Mesendoderm (in vitro differentiated cells): ENCODE measurements around the gene KLF7.

Source experiments
- DNase-seq: peaks from one replicate; pipeline ENCODE4 v3.0.0; 2013
- H2AK5ac ChIP-seq: 2 replicates; pipeline ENCODE4 v1.6.1; 2013; ENCODE audit warnings: low read length, inconsistent platforms
- H2BK120ac ChIP-seq: 2 replicates; pipeline ENCODE4 v1.6.1; 2013; ENCODE audit warnings: low read depth, mild to moderate bottlenecking, low read length, moderate library complexity, mixed read lengths
- H2BK15ac ChIP-seq: replicated peaks from 2 replicates; pipeline ENCODE4 v1.6.1; 2013; ENCODE audit warnings: low read depth, mild to moderate bottlenecking, moderate library complexity
- H2BK5ac ChIP-seq: 2 replicates; pipeline ENCODE4 v1.6.1; 2013; ENCODE audit warnings: low read length, inconsistent platforms
- H3K18ac ChIP-seq: 2 replicates; pipeline ENCODE4 v1.6.1; 2013; ENCODE audit warnings: mild to moderate bottlenecking, low read length, mixed read lengths
- H3K23ac ChIP-seq: one replicate; pipeline ENCODE4 v1.6.1; 2013; ENCODE audit warnings: low read length
- H3K27ac ChIP-seq: 2 replicates; pipeline ENCODE4 v1.5.1; 2013; ENCODE audit warnings: low read depth, mild to moderate bottlenecking, inconsistent platforms, low read length, moderate library complexity
- H3K27me3 ChIP-seq: 2 replicates; pipeline ENCODE4 v1.6.1; 2013; ENCODE audit warnings: low read length, control low read depth, mild to moderate bottlenecking, inconsistent platforms; ENCODE audit not compliant: insufficient read depth, poor library complexity
- H3K36me3 ChIP-seq: 2 replicates; pipeline ENCODE4 v1.6.1; 2013; ENCODE audit warnings: low read length, inconsistent platforms; ENCODE audit not compliant: control insufficient read depth, insufficient read depth
- H3K4ac ChIP-seq: one replicate; pipeline ENCODE4 v1.6.1; 2013; ENCODE audit warnings: low read depth, mild to moderate bottlenecking, low read length, moderate library complexity
- H3K4me1 ChIP-seq: 2 replicates; pipeline ENCODE4 v1.6.1; 2013; ENCODE audit warnings: low read depth, low read length, inconsistent platforms; ENCODE audit not compliant: control insufficient read depth
- H3K4me2 ChIP-seq: 2 replicates; pipeline ENCODE4 v1.6.1; 2013; ENCODE audit warnings: low read length
- H3K4me3 ChIP-seq: 2 replicates; pipeline ENCODE4 v1.5.1; 2013; ENCODE audit warnings: mild to moderate bottlenecking, low read length
- H3K56ac ChIP-seq: one replicate; pipeline ENCODE4 v1.6.1; 2013; ENCODE audit warnings: low read length
- H3K79me1 ChIP-seq: 2 replicates; pipeline ENCODE4 v1.6.1; 2013; ENCODE audit warnings: low read length, inconsistent platforms
- H3K79me2 ChIP-seq: 2 replicates; pipeline ENCODE4 v1.6.1; 2013; ENCODE audit warnings: mild to moderate bottlenecking, low read length; ENCODE audit not compliant: control insufficient read depth, insufficient read depth
- H3K9ac ChIP-seq: 2 replicates; pipeline ENCODE4 v1.6.1; 2013; ENCODE audit warnings: low read length, inconsistent platforms
- H4K5ac ChIP-seq: one replicate; pipeline ENCODE4 v1.6.1; 2013; ENCODE audit warnings: low read length
- H4K8ac ChIP-seq: one replicate; pipeline ENCODE4 v1.6.1; 2013; ENCODE audit warnings: low read depth, mild to moderate bottlenecking, control low read depth, low read length, moderate library complexity
- WGBS: extraction: QIAGEN DNeasy Blood & Tissue Kit; methylation state at CpG from one replicate; pipeline ENCODE4 v1.1.7; 2013; ENCODE audit warnings: low lambda C conversion rate, missing lambda C conversion rate; ENCODE audit not compliant: insufficient coverage; ENCODE audit errors: extremely low coverage; 5-methylcytosine and 5-hydroxymethylcytosine counted together

KLF7 gene

GRCh38 chr2:207161247-207162123, 4.3 kb downstream of the KLF7 start:
- H3K4me3 ChIP-seq = no peak overlapping the region
- no peak overlapping the region for H2BK120ac ChIP-seq
- H2AK5ac ChIP-seq = no peak overlapping the region
- peaks cover 22% of the 10 kb centered on the region for H3K4me1 ChIP-seq
- peaks cover 89% of the 10 kb centered on the region for H3K79me2 ChIP-seq
- no CpG with 5 or more reads among the region's 7 CpGs for WGBS
- peaks cover 5% of the 10 kb centered on the region for H3K79me1 ChIP-seq
- H3K4me2 ChIP-seq = peak overlapping the region; percentile 2
- H3K27me3 ChIP-seq = no peaks in the 10 kb centered on the region
- no peak overlapping the region for H3K23ac ChIP-seq
- DNase-seq = no peak
- no peak overlapping the region for H4K5ac ChIP-seq
- no peak overlapping the region for H3K27ac ChIP-seq
- H3K56ac ChIP-seq = peak overlapping the region; percentile 6
- H4K8ac ChIP-seq = no peak overlapping the region
- H3K36me3 ChIP-seq = no peaks in the 10 kb centered on the region
- H2BK5ac ChIP-seq = no peak overlapping the region
- peak overlapping the region; percentile 38 for H3K9ac ChIP-seq
- H3K18ac ChIP-seq = no peak overlapping the region
- H2BK15ac ChIP-seq = no peak overlapping the region
- H3K4ac ChIP-seq = peak overlapping the region; percentile 43

GRCh38 chr2:207160115-207160514, 5.6 kb downstream of the KLF7 start:
- Histone ChIP-seq H2AK5ac (no peak overlapping the region), H4K5ac (no peak overlapping the region), H4K8ac (no peak overlapping the region), H3K4me2 (no peak overlapping the region), H3K4me3 (no peak overlapping the region), H2BK120ac (no peak overlapping the region), H3K36me3 (no peaks in the 10 kb centered on the region), H3K18ac (peak overlapping the region; percentile 31), H3K27me3 (no peaks in the 10 kb centered on the region), H3K4ac (no peak overlapping the region), H3K9ac (no peak overlapping the region), H3K79me2 (peaks cover 96% of the 10 kb centered on the region), H2BK15ac (no peak overlapping the region), H3K79me1 (peaks cover 6% of the 10 kb centered on the region), H3K27ac (no peak overlapping the region), H3K23ac (no peak overlapping the region), H3K4me1 (peaks cover 31% of the 10 kb centered on the region), H3K56ac (no peak overlapping the region), H2BK5ac (no peak overlapping the region)
- DNase-seq = no peak
- WGBS = no CpG with 5 or more reads among the region's 7 CpGs

- Histone ChIP-seq H2AK5ac (no peak overlapping the region), H3K4ac (no peak overlapping the region), H3K79me1 (peaks cover 6% of the 10 kb centered on the region), H3K36me3 (no peaks in the 10 kb centered on the region), H4K8ac (no peak overlapping the region), H3K9ac (no peak overlapping the region), H2BK120ac (no peak overlapping the region), H3K4me3 (no peak overlapping the region), H3K27me3 (no peaks in the 10 kb centered on the region), H3K27ac (no peak overlapping the region), H3K18ac (no peak overlapping the region), H3K4me1 (peaks cover 37% of the 10 kb centered on the region), H3K23ac (no peak overlapping the region), H2BK15ac (no peak overlapping the region), H3K79me2 (peaks cover 97% of the 10 kb centered on the region), H4K5ac (no peak overlapping the region), H3K4me2 (no peak overlapping the region), H2BK5ac (no peak overlapping the region), H3K56ac (no peak overlapping the region)
- DNase-seq = no peak
- no CpG with 5 or more reads among the region's 4 CpGs for WGBS
These were observed 6.7 kb downstream of the KLF7 start for GRCh38 chr2:207159002-207159401.

- no peak overlapping the region for H3K9ac ChIP-seq
- no peak overlapping the region for H2BK120ac ChIP-seq
- H3K4me2 ChIP-seq = no peak overlapping the region
- no peak overlapping the region for H2AK5ac ChIP-seq
- no peak overlapping the region for H3K56ac ChIP-seq
- H3K36me3 ChIP-seq = no peaks in the 10 kb centered on the region
- peaks cover 94% of the 10 kb centered on the region for H3K79me2 ChIP-seq
- no peak overlapping the region for H4K8ac ChIP-seq
- H3K4ac ChIP-seq = no peak overlapping the region
- no peak for DNase-seq
- H2BK5ac ChIP-seq = no peak overlapping the region
- H3K4me3 ChIP-seq = no peak overlapping the region
- H2BK15ac ChIP-seq = no peak overlapping the region
- H3K18ac ChIP-seq = peak overlapping the region; percentile 90
- H3K27ac ChIP-seq = no peak overlapping the region
- H3K27me3 ChIP-seq = no peaks in the 10 kb centered on the region
- H3K79me1 ChIP-seq = peaks cover 6% of the 10 kb centered on the region
- no peak overlapping the region for H4K5ac ChIP-seq
- WGBS = no CpG with 5 or more reads among the region's 3 CpGs
- H3K4me1 ChIP-seq = peaks cover 37% of the 10 kb centered on the region
- no peak overlapping the region for H3K23ac ChIP-seq
These were observed 8.0 kb downstream of the KLF7 start for GRCh38 chr2:207157731-207158130.

GRCh38 chr2:207157162-207157481, 8.6 kb downstream of the KLF7 start:
- peaks cover 6% of the 10 kb centered on the region for H3K79me1 ChIP-seq
- no peaks in the 10 kb centered on the region for H3K27me3 ChIP-seq
- no peaks in the 10 kb centered on the region for H3K36me3 ChIP-seq
- H3K9ac ChIP-seq = no peak overlapping the region
- H2BK120ac ChIP-seq = no peak overlapping the region
- no peak overlapping the region for H3K23ac ChIP-seq
- no peak overlapping the region for H2BK15ac ChIP-seq
- no peak for DNase-seq
- peaks cover 36% of the 10 kb centered on the region for H3K4me1 ChIP-seq
- no CpG with 5 or more reads among the region's 1 CpG for WGBS
- no peak overlapping the region for H3K56ac ChIP-seq
- no peak overlapping the region for H4K8ac ChIP-seq
- no peak overlapping the region for H3K27ac ChIP-seq
- H3K4ac ChIP-seq = no peak overlapping the region
- H2BK5ac ChIP-seq = no peak overlapping the region
- H4K5ac ChIP-seq = no peak overlapping the region
- peaks cover 94% of the 10 kb centered on the region for H3K79me2 ChIP-seq
- H2AK5ac ChIP-seq = no peak overlapping the region
- H3K18ac ChIP-seq = no peak overlapping the region
- no peak overlapping the region for H3K4me3 ChIP-seq
- no peak overlapping the region for H3K4me2 ChIP-seq
